HG03095 (cell line): ENCODE data around the gene KIF26B.

Experiments used
- ATAC-seq: cut with Tn5 transposase; IDR thresholded peaks from one replicate; pipeline ENCODE4 v1.9.1; 2021; ENCODE audit warnings: moderate library complexity; ENCODE audit not compliant: unreplicated experiment

Gene KIF26B

GRCh38 chr1:245234217-245235081 lies 79.7 kb downstream of the KIF26B start:
- no peak for ATAC-seq

DNA sequence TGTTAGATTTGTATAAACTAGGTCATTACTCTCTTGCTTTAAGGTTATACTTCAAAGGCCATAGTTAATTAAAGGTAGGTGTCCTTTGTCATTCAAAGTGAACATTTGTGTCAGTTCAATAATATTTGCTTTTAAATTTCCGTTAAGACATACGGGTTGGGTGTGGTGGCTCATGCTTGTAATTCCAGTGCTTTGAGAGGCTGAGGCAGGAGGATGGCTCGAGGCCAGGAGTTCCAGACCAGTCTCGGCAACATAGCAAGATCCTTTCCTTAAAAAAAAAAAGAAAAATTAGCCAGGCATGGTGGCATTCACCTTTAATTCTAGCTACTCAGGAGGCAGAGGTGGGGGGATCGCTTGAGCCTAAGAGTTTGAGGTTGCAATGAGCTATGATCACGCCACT lies 80.4 kb downstream of the KIF26B start:
- ATAC-seq = no peak

DNA sequence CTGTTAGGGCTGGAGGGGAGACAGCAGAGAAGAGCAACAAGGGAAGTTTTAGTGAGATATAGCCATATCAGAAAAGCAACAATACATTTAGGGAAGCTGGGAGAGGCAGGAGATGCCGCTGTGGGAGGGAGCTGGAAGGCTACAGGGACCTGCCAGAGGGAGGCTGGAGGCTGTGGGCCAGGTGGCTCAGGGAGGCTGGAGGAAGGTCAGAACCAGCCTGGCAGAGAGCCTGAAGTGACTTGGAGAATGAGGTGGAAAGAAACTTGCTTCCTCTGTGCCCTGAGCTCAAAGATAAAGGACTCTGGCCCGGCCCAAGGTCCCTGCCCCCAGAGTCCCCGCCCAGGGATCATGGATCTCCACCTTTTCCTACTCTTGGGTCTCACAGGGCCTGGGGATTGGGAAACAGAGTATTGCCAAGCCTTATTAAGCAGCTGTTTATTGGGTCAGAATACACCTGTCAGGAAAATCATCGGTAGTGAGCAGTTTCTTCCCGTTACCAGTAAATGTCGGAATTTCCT lies 85.9 kb downstream of the KIF26B start:
- ATAC-seq = no peak

DNA sequence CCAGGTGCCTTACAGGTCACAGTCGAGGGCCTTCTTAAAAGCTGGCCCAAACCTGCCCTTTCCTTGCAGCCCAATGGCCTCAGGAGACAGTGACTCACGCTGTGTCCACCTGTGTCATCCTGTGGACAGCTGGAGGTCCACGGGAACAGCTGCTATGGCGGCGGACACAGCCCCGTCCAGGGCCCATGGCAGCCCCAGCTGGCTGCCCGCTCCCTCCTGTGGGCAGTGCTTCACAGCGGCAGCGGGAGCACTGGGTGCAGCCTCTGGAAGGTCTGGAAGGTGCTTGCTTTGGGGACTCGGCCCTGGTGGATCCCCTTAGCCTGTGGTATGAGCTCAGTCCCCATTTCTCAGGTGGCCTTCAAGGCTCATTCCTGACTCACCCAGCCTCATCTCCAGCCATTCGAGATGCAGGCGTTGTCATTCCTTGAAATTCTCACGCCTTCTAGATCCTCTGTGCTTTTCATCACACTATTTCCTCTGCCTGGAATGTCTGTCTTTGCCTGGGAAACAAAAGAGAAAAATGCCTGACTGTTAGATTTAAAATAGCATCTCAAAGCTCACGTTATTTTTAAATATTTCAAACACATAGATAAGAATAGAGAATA lies 86.8 kb downstream of the KIF26B start:
- no peak for ATAC-seq

GRCh38 chr1:245242989-245243388 lies 88.2 kb downstream of the KIF26B start:
- ATAC-seq = no peak

GRCh38 chr1:245245021-245245667 lies 90.4 kb downstream of the KIF26B start:
- ATAC-seq = no peak

GRCh38 chr1:245246433-245246832 lies 91.6 kb downstream of the KIF26B start:
- no peak for ATAC-seq

GRCh38 chr1:245247356-245247755 lies 92.6 kb downstream of the KIF26B start:
- ATAC-seq = no peak

GRCh38 chr1:245247801-245248200 lies 93.0 kb downstream of the KIF26B start:
- ATAC-seq = no peak

DNA sequence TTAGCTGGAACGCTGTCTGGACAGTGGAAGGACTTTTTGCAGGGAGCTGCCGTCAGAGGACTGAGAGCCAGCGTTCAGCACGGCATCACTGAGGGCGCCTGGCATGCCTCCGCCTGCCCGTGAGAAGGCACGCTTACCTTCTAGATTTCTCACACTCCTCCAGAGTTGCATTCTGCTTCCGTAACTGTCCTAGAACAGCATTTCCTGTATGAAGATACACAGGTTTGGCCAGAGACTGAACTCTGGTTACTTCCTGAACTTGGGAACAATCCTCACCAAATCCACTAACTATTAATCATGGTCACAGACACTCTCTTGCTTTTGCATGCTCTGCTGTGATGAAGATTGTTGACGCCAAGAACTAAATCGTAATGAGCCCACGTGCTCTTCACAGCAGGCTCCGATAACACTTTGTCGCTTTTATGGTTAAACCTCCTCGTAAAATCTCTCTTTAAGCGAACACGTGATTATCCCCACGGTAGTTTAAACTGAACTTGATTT lies 93.5 kb downstream of the KIF26B start:
- no peak for ATAC-seq

DNA sequence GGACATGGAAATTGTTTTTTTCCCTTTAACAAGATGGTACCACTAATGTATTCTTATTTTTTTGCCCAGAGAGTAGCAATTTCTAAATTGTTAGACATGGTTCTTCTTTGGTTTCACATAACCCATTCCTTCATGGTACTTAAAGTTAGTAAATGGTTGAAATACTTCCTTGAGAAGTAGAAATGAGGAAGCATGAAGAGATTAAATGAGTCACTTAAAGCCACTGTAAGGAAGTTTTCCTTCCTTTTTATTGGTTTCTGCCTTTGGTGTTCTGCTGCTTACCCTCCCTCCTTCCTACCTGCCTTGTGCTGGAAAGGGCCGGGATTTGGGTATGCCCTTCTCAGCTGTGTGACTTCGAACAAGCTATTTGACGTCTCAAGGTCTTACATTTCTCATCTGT lies 101.0 kb downstream of the KIF26B start:
- no peak for ATAC-seq

GRCh38 chr1:245256528-245256927 lies 101.7 kb downstream of the KIF26B start:
- no peak for ATAC-seq

GRCh38 chr1:245258271-245258920 lies 103.6 kb downstream of the KIF26B start:
- ATAC-seq = no peak

GRCh38 chr1:245260110-245260882 lies 105.5 kb downstream of the KIF26B start:
- ATAC-seq = no peak

DNA sequence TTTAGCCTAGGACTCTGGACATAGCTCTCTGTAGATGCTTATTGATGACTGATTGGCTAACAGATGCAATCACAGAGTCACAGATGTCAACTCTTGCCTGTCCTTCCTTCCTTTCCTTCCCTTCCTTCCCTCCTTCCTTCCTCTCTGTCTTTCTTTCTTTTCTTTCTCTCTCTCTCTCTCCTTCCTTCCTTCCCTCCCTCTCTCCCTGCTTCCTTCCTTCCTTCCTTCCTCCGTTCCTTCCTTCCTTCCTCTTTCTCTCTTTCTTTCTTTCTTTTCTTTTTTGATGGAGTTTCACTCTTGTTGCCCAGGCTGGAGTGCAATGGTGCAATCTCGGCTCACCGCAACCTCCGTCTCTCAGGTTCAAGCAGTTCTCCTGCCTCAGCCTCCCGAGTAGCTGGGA lies 106.1 kb downstream of the KIF26B start:
- ATAC-seq = no peak

GRCh38 chr1:245261786-245262185 lies 107.0 kb downstream of the KIF26B start:
- ATAC-seq = no peak

GRCh38 chr1:245263529-245264095 lies 108.8 kb downstream of the KIF26B start:
- no peak for ATAC-seq

DNA sequence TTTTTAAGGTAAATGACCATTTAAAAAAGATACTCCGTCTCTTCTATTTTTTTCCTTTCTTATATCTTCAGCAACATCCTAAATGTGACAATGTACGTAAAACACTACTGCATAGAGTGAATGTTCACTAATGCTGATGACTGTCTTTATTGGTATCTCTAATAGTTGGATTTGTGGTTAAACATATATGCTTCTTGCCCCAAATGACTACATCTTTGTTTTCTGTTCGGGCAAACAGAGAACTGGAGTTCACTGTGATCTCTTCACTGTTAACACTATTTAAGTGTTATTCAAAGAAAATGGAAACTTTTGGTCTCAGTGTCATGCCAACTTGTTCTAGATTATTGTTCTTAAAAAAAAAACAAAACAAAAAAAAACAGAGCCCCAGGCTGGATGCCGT lies 109.4 kb downstream of the KIF26B start:
- no peak for ATAC-seq

GRCh38 chr1:245266105-245266504 lies 111.3 kb downstream of the KIF26B start:
- no peak for ATAC-seq

DNA sequence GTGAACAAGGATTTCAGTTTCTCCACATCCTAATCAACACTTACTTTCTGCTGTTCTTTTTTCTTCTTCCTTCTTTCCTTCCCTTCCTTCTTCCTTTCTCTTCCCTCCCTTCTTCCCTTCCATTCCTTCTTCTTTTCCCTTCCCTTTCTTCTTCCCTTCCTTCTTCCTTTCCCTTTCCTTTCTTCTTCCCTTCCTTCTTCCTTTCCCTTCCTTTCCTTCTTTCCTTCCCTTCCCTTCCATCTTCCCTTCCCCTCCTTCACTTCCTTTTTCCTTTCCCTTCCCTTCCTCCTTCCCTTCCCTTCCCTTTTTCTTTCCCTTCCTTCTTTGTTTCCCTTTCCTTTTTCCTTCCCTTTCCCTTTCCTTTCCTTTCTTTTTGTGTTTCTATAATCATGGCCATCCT lies 115.3 kb downstream of the KIF26B start:
- no peak for ATAC-seq
